ENCODE data around the gene NCOA4. TPM values are rescaled to one million over a fixed set of nuclear protein-coding genes. Genes with fewer than 3 reads are reported as not detected.
"Not testable (repeated sequence)": the region's sequence is repeated elsewhere in the genome, so short reads cannot be mapped to it uniquely, and the experiment has no call there.

The NCOA4 gene
- total and polyA plus RNA-seq, 2 donors, result 75.2 to 231 TPM

DNA sequence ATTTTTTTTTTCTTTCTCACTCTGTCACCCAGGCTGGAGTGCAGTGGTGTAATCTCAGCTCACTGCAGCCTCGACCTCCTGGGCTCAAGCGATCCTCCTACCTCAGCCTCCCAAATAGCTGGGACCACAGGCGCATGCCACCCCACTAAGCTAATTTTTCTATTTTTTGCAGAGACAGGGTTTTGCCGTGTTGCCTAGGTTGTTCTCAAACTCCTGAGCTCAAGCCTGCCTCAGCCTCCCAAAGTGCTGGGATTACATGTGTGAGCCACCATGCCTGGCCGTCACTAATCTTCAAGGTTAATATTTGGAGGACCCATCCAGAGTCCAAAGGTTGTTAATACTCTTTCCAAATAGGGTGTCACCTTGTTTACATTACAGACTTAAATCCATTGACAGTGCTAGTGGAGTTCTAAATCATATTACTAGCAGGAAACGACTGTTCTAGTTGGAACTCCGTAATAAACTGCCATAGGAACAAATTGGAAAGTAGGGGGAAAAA is 28.2 kb downstream of the NCOA4 start:
- H3K4me1 ChIP-seq (ENCODE audit: control insufficient read depth in 2 of 2, insufficient read depth in 2 of 2, low read length in 2 of 2); H3K4me3 ChIP-seq (ENCODE audit: low read length in 2 of 2); H3K27me3 ChIP-seq (ENCODE audit: control insufficient read depth in 2 of 2, insufficient read depth in 1 of 2, low read length in 1 of 2); H3K27ac ChIP-seq (ENCODE audit: low read depth in 1 of 2, low read length in 1 of 2); H3K9me3 ChIP-seq (ENCODE audit: control insufficient read depth in 2 of 2, insufficient read depth in 1 of 2, low read length in 1 of 2); DNase-seq (ENCODE audit: low read depth in 6 of 9, low spot score in 9 of 9): not testable (repeated sequence)
- H3K36me3 ChIP-seq (ENCODE audit: control insufficient read depth in 2 of 2, insufficient read depth in 2 of 2, low read length in 1 of 2), result peaks cover 64 to 83% of the 10 kb centered on the region in 2 donors
- WGBS, result 98% methylated on average over 7 of the region's 7 CpGs

- peaks cover 56 to 75% of the 10 kb centered on the region in 2 donors for H3K36me3 ChIP-seq (ENCODE audit: control insufficient read depth in 2 of 2, insufficient read depth in 2 of 2, low read length in 1 of 2)
- no peak overlapping the region for H3K4me3 ChIP-seq (ENCODE audit: low read length in 2 of 2)
- whole genome bisulfite sequencing, result 95% methylated on average over 5 of the region's 5 CpGs
- no peaks in the 10 kb centered on the region for H3K27me3 ChIP-seq (ENCODE audit: control insufficient read depth in 2 of 2, insufficient read depth in 1 of 2, low read length in 1 of 2)
- H3K9me3 ChIP-seq (ENCODE audit: control insufficient read depth in 2 of 2, insufficient read depth in 1 of 2, low read length in 1 of 2), result peaks cover 0 to 1% of the 10 kb centered on the region in 2 donors
- H3K27ac ChIP-seq (ENCODE audit: low read depth in 1 of 2, low read length in 1 of 2), result no peak overlapping the region
- no peaks in the 10 kb centered on the region for H3K4me1 ChIP-seq (ENCODE audit: control insufficient read depth in 2 of 2, insufficient read depth in 2 of 2, low read length in 2 of 2)
- DNase-seq (ENCODE audit: low read depth in 6 of 9, low spot score in 9 of 9), result no peak
These were observed 29.2 kb downstream of the NCOA4 start for GRCh38 chr10:46001187-46001756.

GRCh38 chr10:46000538-46000937 is 29.9 kb downstream of the NCOA4 start:
- Histone ChIP-seq H3K36me3 (ENCODE audit: control insufficient read depth in 2 of 2, insufficient read depth in 2 of 2, low read length in 1 of 2) (peaks cover 54 to 67% of the 10 kb centered on the region in 2 donors), H3K9me3 (ENCODE audit: control insufficient read depth in 2 of 2, insufficient read depth in 1 of 2, low read length in 1 of 2) (peaks cover 0 to 1% of the 10 kb centered on the region in 2 donors), H3K27me3 (ENCODE audit: control insufficient read depth in 2 of 2, insufficient read depth in 1 of 2, low read length in 1 of 2) (no peaks in the 10 kb centered on the region), H3K4me1 (ENCODE audit: control insufficient read depth in 2 of 2, insufficient read depth in 2 of 2, low read length in 2 of 2) (no peaks in the 10 kb centered on the region), H3K27ac (ENCODE audit: low read depth in 1 of 2, low read length in 1 of 2) (no peak overlapping the region), H3K4me3 (ENCODE audit: low read length in 2 of 2) (no peak overlapping the region)
- DNase-seq (ENCODE audit: low read depth in 6 of 9, low spot score in 9 of 9), result no peak
- 96% methylated on average over 1 of the region's 1 CpG for WGBS

DNA sequence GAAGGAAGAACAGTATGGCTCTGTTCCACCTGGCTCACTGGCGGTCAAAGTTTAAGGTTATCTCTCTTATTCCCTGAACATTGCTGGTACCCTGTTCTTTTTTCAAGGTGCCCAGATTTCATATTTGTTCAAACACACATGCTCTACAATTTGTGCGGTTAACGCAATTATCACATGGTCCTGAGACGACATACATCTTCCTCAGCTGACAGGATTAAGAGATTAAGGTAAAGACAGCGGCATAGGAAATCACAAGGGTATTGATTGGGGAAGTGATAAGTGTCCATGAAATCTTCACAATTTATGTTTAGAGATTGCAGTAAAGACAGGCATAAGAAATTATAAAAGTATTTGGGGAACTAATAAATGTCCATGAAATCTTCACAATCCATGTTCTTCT is 30.5 kb downstream of the NCOA4 start:
- not testable (repeated sequence) for H3K9me3 ChIP-seq (ENCODE audit: control insufficient read depth in 2 of 2, insufficient read depth in 1 of 2, low read length in 1 of 2); H3K27me3 ChIP-seq (ENCODE audit: control insufficient read depth in 2 of 2, insufficient read depth in 1 of 2, low read length in 1 of 2); H3K4me3 ChIP-seq (ENCODE audit: low read length in 2 of 2); H3K27ac ChIP-seq (ENCODE audit: low read depth in 1 of 2, low read length in 1 of 2); H3K4me1 ChIP-seq (ENCODE audit: control insufficient read depth in 2 of 2, insufficient read depth in 2 of 2, low read length in 2 of 2); DNase-seq (ENCODE audit: low read depth in 6 of 9, low spot score in 9 of 9)
- WGBS, result over 99% methylated on average over 5 of the region's 5 CpGs
- H3K36me3 ChIP-seq (ENCODE audit: control insufficient read depth in 2 of 2, insufficient read depth in 2 of 2, low read length in 1 of 2), result peaks cover 54 to 62% of the 10 kb centered on the region in 2 donors

DNA sequence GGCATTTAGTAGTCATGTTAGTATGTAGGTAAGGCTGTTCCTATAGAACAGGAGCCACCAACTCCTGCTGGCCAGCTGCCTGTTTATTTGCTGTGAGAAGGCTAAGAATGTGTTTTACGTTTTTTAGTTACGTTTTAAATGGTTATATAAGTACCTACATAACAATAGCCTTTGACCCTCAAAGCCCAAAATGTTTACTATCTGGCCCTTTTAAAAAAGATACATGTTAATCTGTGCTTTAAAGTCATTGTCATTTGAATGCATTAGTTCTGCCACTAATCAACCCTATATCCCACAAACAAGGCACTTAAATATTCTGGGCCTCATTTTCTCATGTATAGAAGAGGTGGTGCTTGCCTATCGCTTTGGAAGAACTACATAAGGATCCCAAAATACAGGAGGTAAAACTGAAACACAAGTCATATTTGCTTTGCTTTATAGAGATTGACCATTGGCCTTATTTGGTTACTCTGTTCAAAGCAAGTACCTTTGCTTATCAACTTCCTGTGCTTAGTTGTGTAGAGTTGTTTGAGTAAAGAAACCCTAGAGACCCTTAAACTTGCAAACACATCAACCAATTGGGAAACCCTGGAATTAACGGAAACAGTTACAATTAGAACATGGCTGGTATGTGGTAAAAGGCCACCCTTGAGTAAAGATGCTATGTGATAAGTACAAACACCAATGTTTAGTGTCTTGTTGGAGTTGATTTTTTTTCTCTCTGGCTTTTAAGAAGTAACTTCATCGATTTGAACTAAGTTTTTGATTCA is 32.2 kb downstream of the NCOA4 start:
- H3K27me3 ChIP-seq (ENCODE audit: control insufficient read depth in 2 of 2, insufficient read depth in 1 of 2, low read length in 1 of 2), result no peaks in the 10 kb centered on the region

GRCh38 chr10:45997557-45997956 is 32.9 kb downstream of the NCOA4 start:
- Histone ChIP-seq H3K27me3 (ENCODE audit: control insufficient read depth in 2 of 2, insufficient read depth in 1 of 2, low read length in 1 of 2) (no peaks in the 10 kb centered on the region), H3K4me3 (ENCODE audit: low read length in 2 of 2) (no peak overlapping the region), H3K36me3 (ENCODE audit: control insufficient read depth in 2 of 2, insufficient read depth in 2 of 2, low read length in 1 of 2) (peaks cover 39 to 42% of the 10 kb centered on the region in 2 donors), H3K9me3 (ENCODE audit: control insufficient read depth in 2 of 2, insufficient read depth in 1 of 2, low read length in 1 of 2) (peaks cover 0 to 1% of the 10 kb centered on the region in 2 donors), H3K4me1 (ENCODE audit: control insufficient read depth in 2 of 2, insufficient read depth in 2 of 2, low read length in 2 of 2) (no peaks in the 10 kb centered on the region), H3K27ac (ENCODE audit: low read depth in 1 of 2, low read length in 1 of 2) (no peak overlapping the region)
- 98% methylated on average over 4 of the region's 4 CpGs for WGBS
- DNase-seq (ENCODE audit: low read depth in 6 of 9, low spot score in 9 of 9), result no peak

More for the DNA sequence above, 32.2 kb downstream of the NCOA4 start:
- Histone ChIP-seq H3K36me3 (ENCODE audit: control insufficient read depth in 2 of 2, insufficient read depth in 2 of 2, low read length in 1 of 2) (peaks cover 44% of the 10 kb centered on the region in 2 donors), H3K27ac (ENCODE audit: low read depth in 1 of 2, low read length in 1 of 2) (no peak overlapping the region), H3K4me3 (ENCODE audit: low read length in 2 of 2) (no peak overlapping the region), H3K4me1 (ENCODE audit: control insufficient read depth in 2 of 2, insufficient read depth in 2 of 2, low read length in 2 of 2) (no peaks in the 10 kb centered on the region), H3K9me3 (ENCODE audit: control insufficient read depth in 2 of 2, insufficient read depth in 1 of 2, low read length in 1 of 2) (peaks cover 0 to 1% of the 10 kb centered on the region in 2 donors)
- no peak for DNase-seq (ENCODE audit: low read depth in 6 of 9, low spot score in 9 of 9)
- 98% methylated on average over 5 of the region's 5 CpGs for WGBS

GRCh38 chr10:45985590-45985989 is 44.8 kb downstream of the NCOA4 start:
- H3K4me3 ChIP-seq (ENCODE audit: low read length in 2 of 2); H3K27me3 ChIP-seq (ENCODE audit: control insufficient read depth in 2 of 2, insufficient read depth in 1 of 2, low read length in 1 of 2); H3K27ac ChIP-seq (ENCODE audit: low read depth in 1 of 2, low read length in 1 of 2); H3K4me1 ChIP-seq (ENCODE audit: control insufficient read depth in 2 of 2, insufficient read depth in 2 of 2, low read length in 2 of 2); H3K9me3 ChIP-seq (ENCODE audit: control insufficient read depth in 2 of 2, insufficient read depth in 1 of 2, low read length in 1 of 2); H3K36me3 ChIP-seq (ENCODE audit: control insufficient read depth in 2 of 2, insufficient read depth in 2 of 2, low read length in 1 of 2); DNase-seq (ENCODE audit: low read depth in 6 of 9, low spot score in 9 of 9): not testable (repeated sequence)
- WGBS, result 96% methylated on average over 3 of the region's 3 CpGs

DNA sequence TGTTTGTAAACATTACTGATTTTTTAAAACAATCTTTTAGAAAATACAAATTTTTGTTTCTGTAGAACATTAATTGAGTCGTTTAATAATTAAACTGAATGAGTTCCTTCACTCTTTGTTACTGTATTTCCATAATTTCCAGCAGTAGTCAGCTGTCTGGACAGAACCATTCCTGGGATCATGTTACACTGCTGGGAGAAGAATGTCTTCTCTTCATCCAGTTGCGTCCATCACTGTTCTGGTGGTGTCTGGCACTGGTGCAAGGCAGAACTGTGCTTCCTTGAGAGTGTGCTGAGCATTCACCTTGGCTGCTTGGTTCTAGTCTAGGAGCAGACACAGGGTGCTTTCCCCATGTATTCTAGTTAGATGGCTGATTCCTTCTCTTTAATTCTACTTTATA is 46.0 kb downstream of the NCOA4 start:
- not testable (repeated sequence) for H3K36me3 ChIP-seq (ENCODE audit: control insufficient read depth in 2 of 2, insufficient read depth in 2 of 2, low read length in 1 of 2); H3K4me1 ChIP-seq (ENCODE audit: control insufficient read depth in 2 of 2, insufficient read depth in 2 of 2, low read length in 2 of 2); H3K27ac ChIP-seq (ENCODE audit: low read depth in 1 of 2, low read length in 1 of 2); H3K4me3 ChIP-seq (ENCODE audit: low read length in 2 of 2); H3K27me3 ChIP-seq (ENCODE audit: control insufficient read depth in 2 of 2, insufficient read depth in 1 of 2, low read length in 1 of 2); DNase-seq (ENCODE audit: low read depth in 6 of 9, low spot score in 9 of 9); H3K9me3 ChIP-seq (ENCODE audit: control insufficient read depth in 2 of 2, insufficient read depth in 1 of 2, low read length in 1 of 2)
- 95% methylated on average over 2 of the region's 2 CpGs for WGBS

- not testable (repeated sequence) for H3K4me1 ChIP-seq (ENCODE audit: control insufficient read depth in 2 of 2, insufficient read depth in 2 of 2, low read length in 2 of 2); H3K27ac ChIP-seq (ENCODE audit: low read depth in 1 of 2, low read length in 1 of 2); H3K4me3 ChIP-seq (ENCODE audit: low read length in 2 of 2); H3K9me3 ChIP-seq (ENCODE audit: control insufficient read depth in 2 of 2, insufficient read depth in 1 of 2, low read length in 1 of 2); H3K27me3 ChIP-seq (ENCODE audit: control insufficient read depth in 2 of 2, insufficient read depth in 1 of 2, low read length in 1 of 2); H3K36me3 ChIP-seq (ENCODE audit: control insufficient read depth in 2 of 2, insufficient read depth in 2 of 2, low read length in 1 of 2)
- 88% methylated on average over 5 of the region's 6 CpGs for WGBS
- DNase-seq (ENCODE audit: low read depth in 6 of 9, low spot score in 9 of 9), result peak in 7 of 9 donors; percentile 25 to 69 (median 34)
These were observed 46.8 kb downstream of the NCOA4 start for GRCh38 chr10:45983538-45984186.
